ENCODE data around the gene TMEM164.

The TMEM164 gene

DNA sequence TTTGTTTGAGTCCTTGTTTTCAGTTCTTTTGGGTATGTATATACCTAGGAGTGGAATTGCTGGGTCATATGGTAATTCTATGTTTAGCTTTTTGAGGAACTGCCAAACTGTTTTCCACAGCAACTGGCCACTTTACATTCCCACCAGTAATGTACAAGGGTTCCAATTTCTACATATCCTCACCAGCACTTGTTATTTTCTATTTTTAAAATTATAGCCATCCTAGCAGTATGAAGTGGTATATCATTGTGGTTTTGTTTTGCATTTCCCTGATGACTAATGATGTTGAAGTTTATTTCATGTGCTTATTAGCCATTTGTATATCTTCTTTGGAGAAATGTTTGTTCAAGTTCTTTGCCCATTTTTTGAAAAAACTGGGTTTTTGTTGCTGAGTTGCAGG lies 39.6 kb downstream of the TMEM164 start:
- H3K4me1 ChIP-seq (ENCODE audit: insufficient read depth, poor library complexity, severe bottlenecking) = no peaks in the 10 kb centered on the region
- TF ChIP-seq, protein P1, sequence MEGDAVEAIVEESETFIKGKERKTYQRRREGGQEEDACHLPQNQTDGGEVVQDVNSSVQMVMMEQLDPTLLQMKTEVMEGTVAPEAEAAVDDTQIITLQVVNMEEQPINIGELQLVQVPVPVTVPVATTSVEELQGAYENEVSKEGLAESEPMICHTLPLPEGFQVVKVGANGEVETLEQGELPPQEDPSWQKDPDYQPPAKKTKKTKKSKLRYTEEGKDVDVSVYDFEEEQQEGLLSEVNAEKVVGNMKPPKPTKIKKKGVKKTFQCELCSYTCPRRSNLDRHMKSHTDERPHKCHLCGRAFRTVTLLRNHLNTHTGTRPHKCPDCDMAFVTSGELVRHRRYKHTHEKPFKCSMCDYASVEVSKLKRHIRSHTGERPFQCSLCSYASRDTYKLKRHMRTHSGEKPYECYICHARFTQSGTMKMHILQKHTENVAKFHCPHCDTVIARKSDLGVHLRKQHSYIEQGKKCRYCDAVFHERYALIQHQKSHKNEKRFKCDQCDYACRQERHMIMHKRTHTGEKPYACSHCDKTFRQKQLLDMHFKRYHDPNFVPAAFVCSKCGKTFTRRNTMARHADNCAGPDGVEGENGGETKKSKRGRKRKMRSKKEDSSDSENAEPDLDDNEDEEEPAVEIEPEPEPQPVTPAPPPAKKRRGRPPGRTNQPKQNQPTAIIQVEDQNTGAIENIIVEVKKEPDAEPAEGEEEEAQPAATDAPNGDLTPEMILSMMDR (IDR thresholded peaks at IDR 0.05; ENCODE audit: poor library complexity, severe bottlenecking) = no peak
- ATAC-seq (ENCODE audit: low read depth) = no peak

DNA sequence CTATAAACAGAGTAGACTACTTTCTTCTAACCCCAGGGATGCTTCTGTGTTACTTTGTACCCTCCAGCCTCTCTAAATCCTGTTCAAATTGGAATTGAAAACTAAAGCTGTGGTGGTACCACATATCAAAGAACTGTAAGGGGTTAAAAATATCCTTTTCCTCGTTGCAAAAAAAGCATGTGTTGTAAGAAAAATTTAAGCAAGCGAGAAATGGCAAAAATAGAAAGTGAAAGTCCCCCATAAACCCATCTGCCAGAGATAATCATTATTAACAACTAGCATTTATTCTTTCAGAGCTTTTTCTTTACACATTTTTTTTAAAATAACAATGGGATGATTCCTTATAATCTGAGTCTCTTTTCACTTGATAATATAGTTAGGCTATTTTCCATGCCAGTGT lies 40.6 kb downstream of the TMEM164 start:
- Histone ChIP-seq H3K4me3 (ENCODE audit: severe bottlenecking) (no peak overlapping the region), H3K27me3 (ENCODE audit: insufficient read depth, poor library complexity, severe bottlenecking) (no peaks in the 10 kb centered on the region)
- TF ChIP-seq, protein P1 (IDR thresholded peaks at IDR 0.05; ENCODE audit: poor library complexity, severe bottlenecking) = no peak

More for the DNA sequence above, 39.6 kb downstream of the TMEM164 start:
- Histone ChIP-seq H3K27ac (ENCODE audit: poor library complexity, severe bottlenecking) (no peak overlapping the region), H3K4me3 (ENCODE audit: severe bottlenecking) (no peak overlapping the region), H3K27me3 (ENCODE audit: insufficient read depth, poor library complexity, severe bottlenecking) (no peaks in the 10 kb centered on the region), H3K9me3 (ENCODE audit: severe bottlenecking) (no peaks in the 10 kb centered on the region), H3K36me3 (ENCODE audit: low read depth) (no peaks in the 10 kb centered on the region)
- no peak for DNase-seq (ENCODE audit: low spot score)

DNA sequence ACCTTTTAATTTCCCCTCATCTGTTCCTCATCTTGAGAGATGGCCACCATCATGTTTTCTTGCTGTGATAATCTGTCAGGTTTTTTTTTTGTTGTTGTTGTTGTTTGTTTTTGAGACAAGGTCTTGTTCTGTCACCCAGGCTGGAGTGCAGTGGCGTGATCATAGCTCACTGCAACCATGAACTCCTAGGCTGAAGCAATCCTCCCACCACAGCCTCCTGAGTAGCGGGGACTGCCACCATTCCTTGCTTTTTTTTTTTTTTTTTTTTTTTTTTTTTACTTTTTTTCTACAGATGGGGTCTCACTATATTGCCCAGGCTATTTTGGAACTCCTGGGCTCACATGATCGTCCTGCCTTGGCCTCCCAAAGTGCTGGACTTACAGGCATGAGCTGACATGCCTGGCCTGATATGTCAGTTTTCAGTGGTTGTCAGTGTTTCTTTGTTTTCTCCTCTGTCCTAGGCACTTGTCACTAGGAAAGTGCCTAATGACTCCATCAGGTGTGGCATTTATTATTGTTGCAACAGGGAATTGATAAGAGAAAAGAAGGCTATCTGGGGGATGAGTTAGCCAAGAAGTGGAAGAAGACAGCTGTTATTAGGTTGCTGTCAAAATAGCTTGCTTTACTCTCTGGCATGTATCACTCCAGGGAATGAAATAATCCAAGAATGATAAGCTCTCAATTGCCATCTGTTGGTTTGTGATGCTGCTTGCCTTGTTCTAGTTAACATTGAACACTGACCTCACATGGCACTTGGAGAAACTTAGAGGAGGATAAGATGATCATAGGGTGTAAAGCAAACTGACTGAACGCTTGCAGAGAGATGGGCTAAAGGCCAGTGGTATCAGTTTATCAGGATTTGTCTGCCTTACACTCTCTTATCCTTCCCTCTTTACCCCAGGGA lies 41.7 kb downstream of the TMEM164 start:
- H3K36me3 ChIP-seq (ENCODE audit: low read depth) = no peaks in the 10 kb centered on the region
- no peak overlapping the region for H3K27ac ChIP-seq (ENCODE audit: poor library complexity, severe bottlenecking)
- no peaks in the 10 kb centered on the region for H3K27me3 ChIP-seq (ENCODE audit: insufficient read depth, poor library complexity, severe bottlenecking)
- no peaks in the 10 kb centered on the region for H3K9me3 ChIP-seq (ENCODE audit: severe bottlenecking)
- H3K4me3 ChIP-seq (ENCODE audit: severe bottlenecking) = no peak overlapping the region
- no peaks in the 10 kb centered on the region for H3K4me1 ChIP-seq (ENCODE audit: insufficient read depth, poor library complexity, severe bottlenecking)
- TF ChIP-seq, protein P1 (IDR thresholded peaks at IDR 0.05; ENCODE audit: poor library complexity, severe bottlenecking) = no peak
- no peak for ATAC-seq (ENCODE audit: low read depth)
- DNase-seq (ENCODE audit: low spot score) = no peak

More for the DNA sequence above, 40.6 kb downstream of the TMEM164 start:
- Histone ChIP-seq H3K36me3 (ENCODE audit: low read depth) (no peaks in the 10 kb centered on the region), H3K27ac (ENCODE audit: poor library complexity, severe bottlenecking) (no peak overlapping the region), H3K4me1 (ENCODE audit: insufficient read depth, poor library complexity, severe bottlenecking) (no peaks in the 10 kb centered on the region), H3K9me3 (ENCODE audit: severe bottlenecking) (no peaks in the 10 kb centered on the region)
- DNase-seq (ENCODE audit: low spot score) (no peak), ATAC-seq (ENCODE audit: low read depth) (no peak)

DNA sequence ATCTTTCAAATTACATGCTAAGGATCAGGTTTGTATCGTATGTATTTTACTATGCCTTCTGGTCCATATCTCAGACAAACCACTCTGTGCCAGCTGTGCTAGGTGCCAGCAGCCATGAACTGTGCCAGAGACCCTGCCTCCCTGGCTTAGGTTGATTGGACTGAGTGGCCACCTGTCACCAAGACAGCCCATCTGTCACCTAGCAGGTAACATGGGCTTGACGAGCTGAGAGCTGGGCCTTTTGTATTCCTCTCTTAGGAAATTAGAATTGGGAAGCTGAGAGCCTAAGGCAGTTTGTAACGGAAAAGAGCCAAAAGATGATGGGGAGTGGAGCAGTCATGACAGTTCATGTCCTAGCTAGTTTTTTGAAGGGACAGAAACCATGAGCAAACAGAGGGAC lies 42.5 kb downstream of the TMEM164 start:
- TF ChIP-seq, protein P1 (IDR thresholded peaks at IDR 0.05; ENCODE audit: poor library complexity, severe bottlenecking) = no peak
- Histone ChIP-seq H3K4me1 (ENCODE audit: insufficient read depth, poor library complexity, severe bottlenecking) (no peaks in the 10 kb centered on the region), H3K27me3 (ENCODE audit: insufficient read depth, poor library complexity, severe bottlenecking) (no peaks in the 10 kb centered on the region), H3K4me3 (ENCODE audit: severe bottlenecking) (no peak overlapping the region), H3K27ac (ENCODE audit: poor library complexity, severe bottlenecking) (no peak overlapping the region), H3K36me3 (ENCODE audit: low read depth) (no peaks in the 10 kb centered on the region), H3K9me3 (ENCODE audit: severe bottlenecking) (no peaks in the 10 kb centered on the region)
- DNase-seq (ENCODE audit: low spot score) = no peak
- ATAC-seq (ENCODE audit: low read depth) = no peak

DNA sequence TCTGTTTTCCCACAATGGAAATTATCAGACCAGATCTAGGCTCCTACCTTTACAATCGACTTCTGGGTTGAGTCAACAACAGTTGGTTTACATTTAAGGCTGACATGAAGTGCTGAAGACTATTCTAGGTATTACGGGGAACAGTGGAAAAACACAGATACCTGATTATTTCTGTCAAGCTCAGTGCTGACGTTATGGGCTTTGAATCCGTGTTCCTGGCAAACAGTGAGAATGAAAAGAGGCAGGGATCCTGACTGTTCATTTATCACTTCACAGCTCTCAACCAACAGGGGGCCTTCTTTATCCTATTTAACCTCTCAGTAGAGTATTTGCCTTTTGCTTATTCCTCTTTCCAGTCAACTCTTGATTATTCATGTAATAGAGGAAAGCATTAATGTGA lies 43.1 kb downstream of the TMEM164 start:
- H3K4me3 ChIP-seq (ENCODE audit: severe bottlenecking) = no peak overlapping the region
- no peaks in the 10 kb centered on the region for H3K36me3 ChIP-seq (ENCODE audit: low read depth)
- ATAC-seq (ENCODE audit: low read depth) (no peak), DNase-seq (ENCODE audit: low spot score) (no peak)
- H3K27ac ChIP-seq (ENCODE audit: poor library complexity, severe bottlenecking) = no peak overlapping the region
- H3K9me3 ChIP-seq (ENCODE audit: severe bottlenecking) = no peaks in the 10 kb centered on the region
- H3K4me1 ChIP-seq (ENCODE audit: insufficient read depth, poor library complexity, severe bottlenecking) = no peaks in the 10 kb centered on the region
- TF ChIP-seq, protein P1 (IDR thresholded peaks at IDR 0.05; ENCODE audit: poor library complexity, severe bottlenecking) = no peak
- no peaks in the 10 kb centered on the region for H3K27me3 ChIP-seq (ENCODE audit: insufficient read depth, poor library complexity, severe bottlenecking)

All from RWPE2 (cell line).